ENCODE measurements around the gene DUSP7.
A peak's percentile ranks its signal among the peaks of the same experiment; 100 is the strongest.

The DUSP7 gene

GRCh38 chr3:52040600-52040999, 15.8 kb downstream of the DUSP7 start:
- H3K4me3 ChIP-seq (ENCODE audit: low read length), result no peak overlapping the region
- DNase-seq (ENCODE audit: low read depth), result no peak
- no peak for TF ChIP-seq CTCF (IDR thresholded peaks at IDR 0.05; ENCODE audit: insufficient read depth, low read depth, low read length, missing control alignments)

- H3K4me3 ChIP-seq (ENCODE audit: low read length), result no peak overlapping the region
- peak; percentile 59 for DNase-seq (ENCODE audit: low read depth)
- no peak for TF ChIP-seq CTCF (IDR thresholded peaks at IDR 0.05; ENCODE audit: insufficient read depth, low read depth, low read length, missing control alignments)
Measured at GRCh38 chr3:52039846-52040245, 16.5 kb downstream of the DUSP7 start.

- DNase-seq (ENCODE audit: low read depth), result no peak
- H3K4me3 ChIP-seq (ENCODE audit: low read length), result no peak overlapping the region
- TF ChIP-seq CTCF (IDR thresholded peaks at IDR 0.05; ENCODE audit: insufficient read depth, low read depth, low read length, missing control alignments), result no peak
Measured at GRCh38 chr3:52039426-52039825, 16.9 kb downstream of the DUSP7 start.

GRCh38 chr3:52038227-52038626, 18.1 kb downstream of the DUSP7 start:
- DNase-seq (ENCODE audit: low read depth), result peak; percentile 82
- no peak overlapping the region for H3K4me3 ChIP-seq (ENCODE audit: low read length)

GRCh38 chr3:52037291-52037690, 19.1 kb downstream of the DUSP7 start:
- no peak for TF ChIP-seq CTCF (IDR thresholded peaks at IDR 0.05; ENCODE audit: insufficient read depth, low read depth, low read length, missing control alignments)
- DNase-seq (ENCODE audit: low read depth), result no peak
- no peak overlapping the region for H3K4me3 ChIP-seq (ENCODE audit: low read length)

More at GRCh38 chr3:52038227-52038626, 18.1 kb downstream of the DUSP7 start:
- no peak for TF ChIP-seq CTCF (IDR thresholded peaks at IDR 0.05; ENCODE audit: insufficient read depth, low read depth, low read length, missing control alignments)

GRCh38 chr3:52036829-52037228, 19.5 kb downstream of the DUSP7 start:
- peak; percentile 13 for TF ChIP-seq CTCF (IDR thresholded peaks at IDR 0.05; ENCODE audit: insufficient read depth, low read depth, low read length, missing control alignments)
- no peak overlapping the region for H3K4me3 ChIP-seq (ENCODE audit: low read length)
- DNase-seq (ENCODE audit: low read depth), result no peak

- H3K4me3 ChIP-seq (ENCODE audit: low read length), result no peak overlapping the region
- no peak for DNase-seq (ENCODE audit: low read depth)
- no peak for TF ChIP-seq CTCF (IDR thresholded peaks at IDR 0.05; ENCODE audit: insufficient read depth, low read depth, low read length, missing control alignments)
Measured at GRCh38 chr3:52036222-52036694, 20.1 kb downstream of the DUSP7 start.

Measured in epithelial cell of esophagus (primary cell).